Glutamatergic neuron (in vitro differentiated cells): ENCODE measurements around the gene TMBIM4. TPM values are rescaled to one million over a fixed set of nuclear protein-coding genes. Genes with fewer than 3 reads are reported as not detected.

ENCODE experiments used
- DNase-seq: peaks from one replicate; pipeline ENCODE4 v3.0.0; 2022
- H3K27ac Mint-ChIP-seq: one replicate; pipeline ENCODE4 v1.8.0; 2020; ENCODE audit warnings: mild to moderate bottlenecking, mixed read lengths, inconsistent platforms; ENCODE audit not compliant: unreplicated experiment
- H3K27me3 Mint-ChIP-seq: one replicate; pipeline ENCODE4 v1.8.0; 2020; ENCODE audit warnings: mild to moderate bottlenecking, moderate library complexity, mixed read lengths, inconsistent platforms; ENCODE audit not compliant: unreplicated experiment
- H3K36me3 Mint-ChIP-seq: one replicate; pipeline ENCODE4 v1.8.0; 2020; ENCODE audit warnings: mild to moderate bottlenecking, mixed read lengths, inconsistent platforms; ENCODE audit not compliant: unreplicated experiment
- H3K4me1 Mint-ChIP-seq: one replicate; pipeline ENCODE4 v1.8.0; 2020; ENCODE audit warnings: mild to moderate bottlenecking, low read depth, mixed read lengths, inconsistent platforms; ENCODE audit not compliant: unreplicated experiment
- H3K4me3 Mint-ChIP-seq: one replicate; pipeline ENCODE4 v1.8.0; 2020; ENCODE audit warnings: mild to moderate bottlenecking, mixed read lengths, inconsistent platforms; ENCODE audit not compliant: unreplicated experiment
- H3K9me3 Mint-ChIP-seq: one replicate; pipeline ENCODE4 v1.8.0; 2020; ENCODE audit warnings: mild to moderate bottlenecking, moderate library complexity, mixed read lengths, inconsistent platforms; ENCODE audit not compliant: unreplicated experiment
- CTCF ChIP-seq: fragments of 200-600 bp; sonication (generic); IDR thresholded peaks from one replicate; pipeline ENCODE4 v1.5.0; 2021; ENCODE audit not compliant: partially characterized antibody, unreplicated experiment
- total RNA-seq: library from RNA; stranded (reverse); fragmentation: NEBNext Ultra II Directional; extraction: Animal tissue kit (Norgen Biotek cat#: 25700); gene quantifications from one replicate; pipeline ENCODE4 v1.2.1, GENCODE V29; 2021; ENCODE audit not compliant: unreplicated experiment

TMBIM4 gene
- total RNA-seq, 1 donor from 2014 or later, result 26.6 TPM

- Mint-ChIP-seq H3K9me3 (peaks cover 1% of the 10 kb centered on the region), H3K4me3 (no peak overlapping the region), H3K36me3 (peaks cover 14% of the 10 kb centered on the region), H3K27ac (no peak overlapping the region), H3K4me1 (peaks cover 5% of the 10 kb centered on the region), H3K27me3 (peaks cover 2% of the 10 kb centered on the region)
- no peak for DNase-seq
- no peak for TF ChIP-seq CTCF
Measured at GRCh38 chr12:66166561-66166960, 3.2 kb downstream of the TMBIM4 start.

- no peaks in the 10 kb centered on the region for H3K27me3 Mint-ChIP-seq
- no peak for DNase-seq
- no peaks in the 10 kb centered on the region for H3K9me3 Mint-ChIP-seq
- H3K36me3 Mint-ChIP-seq, result peaks cover 14% of the 10 kb centered on the region
- peaks cover 3% of the 10 kb centered on the region for H3K4me1 Mint-ChIP-seq
- no peak overlapping the region for H3K27ac Mint-ChIP-seq
- no peak overlapping the region for H3K4me3 Mint-ChIP-seq
- TF ChIP-seq CTCF, result no peak
Measured at GRCh38 chr12:66165141-66165540, 4.7 kb downstream of the TMBIM4 start.

- Mint-ChIP-seq H3K27ac (no peak overlapping the region), H3K4me1 (peaks cover 3% of the 10 kb centered on the region), H3K36me3 (peaks cover 14% of the 10 kb centered on the region), H3K4me3 (no peak overlapping the region), H3K9me3 (no peaks in the 10 kb centered on the region), H3K27me3 (no peaks in the 10 kb centered on the region)
- no peak for TF ChIP-seq CTCF
- DNase-seq, result no peak
Measured at GRCh38 chr12:66164349-66164821, 5.4 kb downstream of the TMBIM4 start.

- no peak for DNase-seq
- Mint-ChIP-seq H3K27me3 (no peaks in the 10 kb centered on the region), H3K4me3 (no peak overlapping the region), H3K4me1 (no peaks in the 10 kb centered on the region), H3K27ac (no peak overlapping the region), H3K36me3 (peaks cover 14% of the 10 kb centered on the region), H3K9me3 (no peaks in the 10 kb centered on the region)
- TF ChIP-seq CTCF, result no peak
Measured at GRCh38 chr12:66163289-66163688, 6.5 kb downstream of the TMBIM4 start.

GRCh38 chr12:66162701-66163100 lies 7.1 kb downstream of the TMBIM4 start:
- H3K36me3 Mint-ChIP-seq, result peaks cover 14% of the 10 kb centered on the region
- H3K27ac Mint-ChIP-seq, result no peak overlapping the region

More at GRCh38 chr12:66162701-66163100, 7.1 kb downstream of the TMBIM4 start:
- Mint-ChIP-seq H3K27me3 (no peaks in the 10 kb centered on the region), H3K9me3 (no peaks in the 10 kb centered on the region), H3K4me3 (no peak overlapping the region), H3K4me1 (no peaks in the 10 kb centered on the region)
- DNase-seq, result no peak
- TF ChIP-seq CTCF, result no peak
